HEK293T (cell line): Measurements from ENCODE around the gene CTSH.

Experiments used
- CTCF ChIA-PET: fragments of 350-600 bp; formaldehyde crosslinking; extraction: SDS; loops from one replicate; lab custom pipeline; 2021; ENCODE audit warnings: antibody characterized with exemption, inconsistent platforms; lab: Yijun Ruan, JAX
- POLR2A ChIA-PET: fragments of 350-600 bp; formaldehyde crosslinking; extraction: SDS; loops from one replicate; lab custom pipeline; 2020; ENCODE audit warnings: antibody characterized with exemption, inconsistent platforms; lab: Yijun Ruan, JAX
- DNase-seq: peaks from one replicate; pipeline ENCODE4 v3.0.0; 2012; ENCODE audit warnings: mixed read lengths; ENCODE audit errors: extremely low spot score
- ARNT ChIP-seq: fragments of 450-650 bp; IDR thresholded peaks from 2 replicates; pipeline ENCODE4 v1.6.1; 2017; ENCODE audit warnings: mild to moderate bottlenecking
- BHLHE40 ChIP-seq: fragments of 450-650 bp; IDR thresholded peaks from 2 replicates; pipeline ENCODE4 v1.6.1; 2016; ENCODE audit warnings: mild to moderate bottlenecking, moderate library complexity, borderline replicate concordance
- CTBP1 ChIP-seq: fragments of 450-650 bp; IDR thresholded peaks from 2 replicates; pipeline ENCODE4 v1.6.1; 2016; ENCODE audit warnings: borderline replicate concordance
- ELF4 ChIP-seq: fragments of 450-650 bp; IDR thresholded peaks from 2 replicates; pipeline ENCODE4 v1.6.1; 2017; ENCODE audit warnings: antibody characterized with exemption
- FOXA1 ChIP-seq: fragments of 450-650 bp; IDR thresholded peaks from 2 replicates; pipeline ENCODE4 v1.6.1; 2016; ENCODE audit warnings: mild to moderate bottlenecking
- FOXK2 ChIP-seq: fragments of 450-650 bp; IDR thresholded peaks from 2 replicates; pipeline ENCODE4 v1.6.1; 2016; ENCODE audit warnings: mild to moderate bottlenecking
- FOXM1 ChIP-seq: fragments of 450-650 bp; IDR thresholded peaks from 2 replicates; pipeline ENCODE4 v1.6.1; 2017; ENCODE audit warnings: mild to moderate bottlenecking, borderline replicate concordance
- HDGF ChIP-seq: fragments of 450-650 bp; IDR thresholded peaks from 2 replicates; pipeline ENCODE4 v1.6.1; 2017; ENCODE audit warnings: antibody characterized with exemption, borderline replicate concordance
- L3MBTL2 ChIP-seq: fragments of 450-650 bp; conservative IDR thresholded peaks from 2 replicates; pipeline ENCODE4 v1.6.1; 2016; ENCODE audit warnings: mild to moderate bottlenecking
- LEF1 ChIP-seq: fragments of 450-650 bp; IDR thresholded peaks from 2 replicates; pipeline ENCODE4 v1.6.1; 2017; ENCODE audit warnings: mild to moderate bottlenecking, borderline replicate concordance
- NFRKB ChIP-seq: fragments of 450-650 bp; IDR thresholded peaks from 2 replicates; pipeline ENCODE4 v1.6.1; 2016; ENCODE audit warnings: mild to moderate bottlenecking, moderate library complexity
- PKNOX1 ChIP-seq: fragments of 450-650 bp; IDR thresholded peaks from 2 replicates; pipeline ENCODE4 v1.6.1; 2016
- SP1 ChIP-seq: fragments of 450-650 bp; IDR thresholded peaks from 2 replicates; pipeline ENCODE4 v1.6.1; 2017
- SUZ12 ChIP-seq: fragments of 450-650 bp; IDR thresholded peaks from 2 replicates; pipeline ENCODE4 v1.6.1; 2016; ENCODE audit warnings: mild to moderate bottlenecking
- TARDBP ChIP-seq: fragments of 450-650 bp; IDR thresholded peaks from 2 replicates; pipeline ENCODE4 v1.6.1; 2016
- ZNF384 ChIP-seq: fragments of 450-650 bp; IDR thresholded peaks from 2 replicates; pipeline ENCODE4 v1.6.1; 2016

Gene CTSH

DNA sequence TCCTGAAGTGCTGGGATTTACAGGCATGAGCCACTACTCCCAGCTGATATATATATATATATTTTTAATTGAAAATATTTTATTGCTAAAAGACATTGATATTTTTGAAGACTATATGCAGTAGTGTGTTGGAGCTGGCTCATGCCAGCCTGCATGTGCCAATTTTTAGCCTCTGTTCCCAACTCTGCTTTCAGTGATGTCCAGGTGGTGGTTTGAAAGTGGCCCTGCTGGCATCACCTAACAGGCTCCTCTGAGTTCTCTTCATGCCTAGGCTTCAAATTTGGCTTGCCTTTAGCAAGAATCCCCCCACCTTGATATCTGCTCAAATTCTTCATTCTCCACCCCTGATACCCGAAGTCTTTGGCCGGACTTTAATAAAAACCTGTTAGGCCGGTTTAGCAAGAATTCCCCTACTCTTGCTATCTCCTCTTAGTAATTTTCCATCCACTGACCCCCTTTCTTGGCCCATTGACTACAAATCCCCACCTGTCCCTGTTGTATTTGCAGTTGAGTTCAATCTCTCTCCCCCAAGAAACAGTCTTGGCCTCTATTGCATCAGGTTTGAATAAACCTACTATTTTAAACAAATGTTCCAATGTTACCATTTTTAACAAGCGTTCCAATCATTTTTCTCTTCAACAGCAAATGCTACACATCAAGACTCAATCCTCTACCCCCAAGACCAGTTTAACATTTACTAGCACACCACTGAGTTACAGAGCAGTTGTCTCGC, 23.9 kb upstream of the CTSH start:
- no peak for DNase-seq
- no peak for TF ChIP-seq SP1
- no peak for TF ChIP-seq TARDBP
- TF ChIP-seq CTBP1, result no peak
- TF ChIP-seq L3MBTL2, result no peak
- no peak for TF ChIP-seq BHLHE40
- TF ChIP-seq HDGF, result no peak
- no peak for TF ChIP-seq FOXA1
- no peak for TF ChIP-seq NFRKB
- TF ChIP-seq ARNT, result no peak
- no peak for TF ChIP-seq ELF4
- TF ChIP-seq SUZ12, result no peak
- no peak for TF ChIP-seq PKNOX1
- no peak for TF ChIP-seq FOXK2
- no peak for TF ChIP-seq LEF1
- no peak for TF ChIP-seq ZNF384
- TF ChIP-seq FOXM1, result no peak
- POLR2A ChIA-PET, result no interaction called here
- CTCF ChIA-PET, result interaction anchor here (1.6 kb wide), 1 partner anchor 10 kb away, joined by 5 read pairs; no protein-coding TSS in a partner anchor

DNA sequence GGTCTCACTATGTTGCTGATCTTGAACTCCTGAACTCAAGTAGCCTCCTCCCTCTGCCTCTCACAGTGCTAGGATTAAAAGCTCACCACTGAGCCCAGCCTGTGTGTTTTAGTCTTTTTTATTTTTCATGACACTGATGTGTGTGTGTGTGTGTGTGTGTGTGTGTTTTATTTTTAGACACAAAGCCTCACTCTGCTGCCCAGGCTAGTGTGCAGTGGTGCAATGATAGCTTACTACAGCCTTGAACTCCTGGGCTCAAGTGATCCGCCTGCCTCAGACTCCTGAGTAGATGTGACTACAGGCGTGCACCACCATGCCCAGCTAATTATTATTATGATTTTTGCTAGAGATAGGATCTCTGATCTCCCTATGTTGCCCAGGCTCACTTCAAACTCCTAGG, 23.3 kb upstream of the CTSH start:
- CTCF ChIA-PET, result interaction anchor here (0.6 to 1.6 kb wide), 2 partner anchors 9 to 11 kb away, joined by 4 to 5 read pairs; no protein-coding TSS in a partner anchor
- no peak for DNase-seq
- POLR2A ChIA-PET, result no interaction called here
- TF ChIP-seq FOXA1 (no peak), CTBP1 (no peak), PKNOX1 (no peak)

DNA sequence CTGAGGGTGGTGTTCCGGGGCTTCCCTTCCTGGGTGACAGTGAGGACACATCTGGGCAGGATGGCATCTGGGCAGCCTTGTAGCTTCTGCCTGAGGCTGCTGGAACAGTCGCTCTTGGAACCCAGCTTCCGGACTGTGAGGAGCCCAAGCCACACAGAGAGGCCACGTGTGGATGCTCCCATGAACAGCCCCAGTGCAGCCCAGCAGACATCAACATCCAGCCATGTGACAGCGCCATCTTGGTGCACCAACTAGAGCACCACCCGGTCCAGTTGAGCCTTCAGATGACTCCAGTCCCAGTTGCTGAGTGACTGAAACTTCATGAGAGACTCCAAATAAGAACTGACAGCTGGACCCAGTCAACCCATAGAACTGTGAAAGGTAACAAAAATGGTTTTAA, 15.5 kb upstream of the CTSH start:
- no peak for DNase-seq
- CTCF ChIA-PET, result interaction anchor here (0.6 kb wide), 1 partner anchor 1047 kb away, joined by 4 read pairs; no protein-coding TSS in a partner anchor
- POLR2A ChIA-PET, result no interaction called here
- TF ChIP-seq SUZ12 (no peak), FOXM1 (no peak), NFRKB (no peak)

GRCh38 chr15:78959360-78959759, 14.5 kb upstream of the CTSH start:
- TF ChIP-seq L3MBTL2, result no peak
- TF ChIP-seq ARNT, result no peak
- TF ChIP-seq PKNOX1, result peak; percentile 62
- TF ChIP-seq ZNF384, result no peak
- DNase-seq, result no peak
- POLR2A ChIA-PET, result no interaction called here
- CTCF ChIA-PET, result interaction anchor here (0.7 kb wide), 1 partner anchor 1300 kb away, joined by 4 read pairs; no protein-coding TSS in a partner anchor

GRCh38 chr15:78957416-78958093, 12.7 kb upstream of the CTSH start:
- TF ChIP-seq NFRKB (no peak), SUZ12 (no peak), LEF1 (no peak), FOXA1 (no peak)
- ChIA-PET POLR2A (no interaction called here), CTCF (no interaction called here)
- no peak for DNase-seq

GRCh38 chr15:78956937-78957336, 12.1 kb upstream of the CTSH start:
- TF ChIP-seq PKNOX1 (no peak), FOXM1 (no peak), ARNT (no peak), L3MBTL2 (no peak), ELF4 (no peak), CTBP1 (no peak), FOXA1 (no peak), FOXK2 (no peak), SP1 (no peak), HDGF (no peak), SUZ12 (no peak)
- DNase-seq, result no peak
- ChIA-PET CTCF (no interaction called here), POLR2A (no interaction called here)
